ENCODE results near the gene PPM1M. TPM values are rescaled to one million over a fixed set of nuclear protein-coding genes. Genes with fewer than 3 reads are reported as not detected.

Gene PPM1M
- total and polyA plus RNA-seq, 8 donors: 7.9 to 44.9 (median 15.8) TPM

DNA sequence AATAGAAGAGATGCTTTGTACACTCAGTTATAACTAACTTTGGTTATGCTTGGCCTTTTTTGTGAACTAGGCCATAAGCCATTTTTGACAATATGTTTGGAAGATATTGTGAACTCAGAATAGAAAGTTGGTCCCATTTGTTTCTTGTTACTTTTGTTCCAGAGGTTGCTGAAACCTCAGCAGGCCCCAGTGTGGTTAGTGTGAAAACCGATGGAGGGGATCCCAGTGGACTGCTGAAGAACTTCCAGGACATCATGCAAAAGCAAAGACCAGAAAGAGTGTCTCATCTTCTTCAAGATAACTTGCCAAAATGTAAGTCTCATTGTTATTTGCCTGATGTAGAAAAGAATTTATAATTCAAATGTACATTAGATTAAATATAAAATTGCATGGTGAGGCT is 41.9 kb upstream of the PPM1M start:
- no peaks in the 10 kb centered on the region for H3K9me3 ChIP-seq
- DNase-seq: no peak
- H3K4me1 ChIP-seq: peaks cover 23 to 66% (median 36%) of the 10 kb centered on the region in 4 donors
- peak overlapping the region in 1 of 4 donors; percentile 13 for H3K4me3 ChIP-seq
- no peaks in the 10 kb centered on the region for H3K27me3 ChIP-seq
- H3K27ac ChIP-seq: peak overlapping the region in 1 of 5 donors; percentile 1
- peaks cover 59 to 90% (median 85%) of the 10 kb centered on the region in 4 donors for H3K36me3 ChIP-seq
- intact Hi-C loops (cut with DNase I; ENCODE audit: low total_unique reads): no loop called here
- TF ChIP-seq EP300 (IDR thresholded peaks at IDR 0.05): no peak
- no peak for TF ChIP-seq POLR2AphosphoS5 (IDR thresholded peaks at IDR 0.05)
- TF ChIP-seq POLR2A (IDR thresholded peaks at IDR 0.05): no peak
- TF ChIP-seq, protein P1, sequence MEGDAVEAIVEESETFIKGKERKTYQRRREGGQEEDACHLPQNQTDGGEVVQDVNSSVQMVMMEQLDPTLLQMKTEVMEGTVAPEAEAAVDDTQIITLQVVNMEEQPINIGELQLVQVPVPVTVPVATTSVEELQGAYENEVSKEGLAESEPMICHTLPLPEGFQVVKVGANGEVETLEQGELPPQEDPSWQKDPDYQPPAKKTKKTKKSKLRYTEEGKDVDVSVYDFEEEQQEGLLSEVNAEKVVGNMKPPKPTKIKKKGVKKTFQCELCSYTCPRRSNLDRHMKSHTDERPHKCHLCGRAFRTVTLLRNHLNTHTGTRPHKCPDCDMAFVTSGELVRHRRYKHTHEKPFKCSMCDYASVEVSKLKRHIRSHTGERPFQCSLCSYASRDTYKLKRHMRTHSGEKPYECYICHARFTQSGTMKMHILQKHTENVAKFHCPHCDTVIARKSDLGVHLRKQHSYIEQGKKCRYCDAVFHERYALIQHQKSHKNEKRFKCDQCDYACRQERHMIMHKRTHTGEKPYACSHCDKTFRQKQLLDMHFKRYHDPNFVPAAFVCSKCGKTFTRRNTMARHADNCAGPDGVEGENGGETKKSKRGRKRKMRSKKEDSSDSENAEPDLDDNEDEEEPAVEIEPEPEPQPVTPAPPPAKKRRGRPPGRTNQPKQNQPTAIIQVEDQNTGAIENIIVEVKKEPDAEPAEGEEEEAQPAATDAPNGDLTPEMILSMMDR (IDR thresholded peaks at IDR 0.05): no peak
- 86 to 92% (median 88%) methylated on average over 1 of the region's 1 CpG for WGBS, 5 donors

DNA sequence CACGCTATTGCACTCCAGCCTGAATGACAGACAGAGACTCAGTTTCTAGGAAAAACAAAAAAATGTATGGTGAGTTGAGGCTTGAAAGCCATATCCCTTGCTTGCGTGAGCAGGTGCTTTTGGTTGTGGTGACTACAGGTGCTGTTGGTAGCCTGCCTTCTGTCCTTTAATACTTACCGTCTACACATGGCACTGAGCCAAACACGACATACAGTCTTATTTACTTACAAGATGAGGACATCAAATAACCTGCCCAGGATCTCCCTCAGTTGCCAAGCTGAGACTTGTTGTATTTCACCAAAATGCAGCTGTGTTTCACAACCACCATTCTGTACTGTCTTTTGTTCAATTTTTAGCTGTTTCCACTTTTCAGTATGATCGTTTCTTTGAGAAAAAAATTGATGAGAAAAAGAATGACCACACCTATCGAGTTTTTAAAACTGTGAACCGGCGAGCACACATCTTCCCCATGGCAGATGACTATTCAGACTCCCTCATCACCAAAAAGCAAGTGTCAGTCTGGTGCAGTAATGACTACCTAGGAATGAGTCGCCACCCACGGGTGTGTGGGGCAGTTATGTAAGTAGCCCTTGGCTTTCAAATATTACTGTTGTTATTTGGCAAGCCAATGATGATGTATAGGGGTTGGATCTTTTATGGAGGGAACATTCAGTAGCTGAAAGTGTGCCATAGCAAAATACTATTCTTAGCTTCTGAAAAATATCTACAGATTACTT is 41.1 kb upstream of the PPM1M start:
- H3K27ac ChIP-seq: peak overlapping the region in 1 of 5 donors; percentile 1
- no peaks in the 10 kb centered on the region for H3K27me3 ChIP-seq
- intact Hi-C loops (cut with DNase I; ENCODE audit: low total_unique reads): no loop called here
- 59 to 70% (median 59%) methylated on average over 10 of the region's 10 CpGs for WGBS, 5 donors
- DNase-seq: peak; percentile 61 to 70
- H3K9me3 ChIP-seq: no peaks in the 10 kb centered on the region
- TF ChIP-seq POLR2A (IDR thresholded peaks at IDR 0.05): no peak
- TF ChIP-seq, protein P1 (IDR thresholded peaks at IDR 0.05): no peak
- no peak for TF ChIP-seq POLR2AphosphoS5 (IDR thresholded peaks at IDR 0.05)
- no peak for TF ChIP-seq EP300 (IDR thresholded peaks at IDR 0.05)
- peaks cover 67 to 95% (median 90%) of the 10 kb centered on the region in 4 donors for H3K36me3 ChIP-seq
- peak overlapping the region in 1 of 4 donors; percentile 13 for H3K4me3 ChIP-seq
- peaks cover 15 to 58% (median 28%) of the 10 kb centered on the region in 4 donors for H3K4me1 ChIP-seq

DNA sequence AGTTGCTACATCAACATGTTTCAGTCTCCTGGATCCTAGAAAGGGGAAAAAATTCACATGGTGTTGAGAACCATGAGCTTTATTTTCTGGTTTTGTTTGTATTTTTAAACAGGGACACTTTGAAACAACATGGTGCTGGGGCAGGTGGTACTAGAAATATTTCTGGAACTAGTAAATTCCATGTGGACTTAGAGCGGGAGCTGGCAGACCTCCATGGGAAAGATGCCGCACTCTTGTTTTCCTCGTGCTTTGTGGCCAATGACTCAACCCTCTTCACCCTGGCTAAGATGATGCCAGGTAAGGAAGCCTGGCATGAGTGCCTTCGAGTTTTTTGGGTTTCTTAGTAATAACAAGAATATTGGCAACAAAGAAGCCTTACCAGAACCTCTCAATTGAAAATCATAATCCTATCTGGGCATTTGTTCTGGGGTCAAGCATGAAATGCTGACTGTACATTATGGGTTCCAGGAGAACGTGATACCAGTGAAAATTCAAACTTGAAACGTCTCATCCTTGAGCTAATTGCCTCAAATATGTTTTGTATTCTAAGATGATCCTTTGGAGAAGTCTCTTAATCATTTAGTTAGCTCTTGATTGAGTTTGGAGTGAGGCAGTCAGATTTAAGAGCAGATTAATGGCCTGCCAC is 39.7 kb upstream of the PPM1M start:
- intact Hi-C loops (cut with DNase I; ENCODE audit: low total_unique reads): no loop called here
- Histone ChIP-seq H3K4me3 (no peak overlapping the region), H3K4me1 (peaks cover 7 to 58% (median 22%) of the 10 kb centered on the region in 4 donors), H3K9me3 (no peaks in the 10 kb centered on the region), H3K27me3 (no peaks in the 10 kb centered on the region), H3K27ac (no peak overlapping the region), H3K36me3 (peaks cover 78 to 98% (median 96%) of the 10 kb centered on the region in 4 donors)
- DNase-seq: no peak
- WGBS, 5 donors: 80 to 89% (median 87%) methylated on average over 6 of the region's 6 CpGs
- TF ChIP-seq POLR2AphosphoS5 (IDR thresholded peaks at IDR 0.05): no peak
- no peak for TF ChIP-seq POLR2A (IDR thresholded peaks at IDR 0.05)
- TF ChIP-seq, protein P1 (IDR thresholded peaks at IDR 0.05): no peak
- TF ChIP-seq EP300 (IDR thresholded peaks at IDR 0.05): no peak

DNA sequence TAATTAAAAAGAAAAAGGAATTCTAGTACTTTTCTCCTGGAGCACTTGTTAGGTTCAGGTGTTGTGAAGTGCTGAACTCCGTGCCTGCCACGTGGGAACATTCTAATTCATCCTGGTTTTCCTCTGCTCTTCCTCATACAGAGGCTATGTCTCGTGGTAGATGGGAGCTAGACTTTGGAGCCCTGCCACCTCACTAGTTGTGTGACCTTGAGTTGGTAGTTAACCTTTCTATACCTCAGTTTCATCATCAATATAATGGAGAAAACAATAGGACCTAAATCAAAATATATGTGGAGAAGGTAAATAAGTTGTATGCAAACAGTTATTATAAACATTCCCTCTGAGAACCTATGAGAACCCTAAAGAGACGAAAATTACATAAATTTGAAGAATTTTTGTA is 37.0 kb upstream of the PPM1M start:
- WGBS, 5 donors: 81 to 92% (median 89%) methylated on average over 4 of the region's 4 CpGs
- Histone ChIP-seq H3K27ac (no peak overlapping the region), H3K4me1 (peaks cover 7 to 52% (median 15%) of the 10 kb centered on the region in 4 donors), H3K4me3 (no peak overlapping the region), H3K27me3 (no peaks in the 10 kb centered on the region), H3K36me3 (peaks cover 91 to 100% (median 100%) of the 10 kb centered on the region in 4 donors), H3K9me3 (no peaks in the 10 kb centered on the region)
- no peak for DNase-seq
- TF ChIP-seq POLR2AphosphoS5 (IDR thresholded peaks at IDR 0.05): no peak
- TF ChIP-seq, protein P1 (IDR thresholded peaks at IDR 0.05): no peak
- TF ChIP-seq EP300 (IDR thresholded peaks at IDR 0.05): no peak
- no peak for TF ChIP-seq POLR2A (IDR thresholded peaks at IDR 0.05)
- intact Hi-C loops (cut with DNase I; ENCODE audit: low total_unique reads): no loop called here

Data from stomach (tissue), 9 donors.